AG08396 (cell line): ENCODE results near the gene SPOP.
"Not testable (repeated sequence)": the region's sequence is repeated elsewhere in the genome, so short reads cannot be mapped to it uniquely, and the experiment has no call there.

Experiments used
- DNase-seq: peaks from one replicate; pipeline ENCODE4 v3.0.0; 2012; ENCODE audit warnings: low spot score, mixed read lengths

Gene SPOP

GRCh38 chr17:49572806-49573420, 105.0 kb downstream of the SPOP start:
- DNase-seq: no peak

- no peak for DNase-seq
Measured at GRCh38 chr17:49572226-49572625, 105.7 kb downstream of the SPOP start.

GRCh38 chr17:49571764-49572163, 106.1 kb downstream of the SPOP start:
- DNase-seq: no peak

GRCh38 chr17:49571283-49571682, 106.6 kb downstream of the SPOP start:
- DNase-seq: no peak

- DNase-seq: no peak
Measured at GRCh38 chr17:49570540-49571242, 107.2 kb downstream of the SPOP start.

GRCh38 chr17:49568695-49569047, 109.2 kb downstream of the SPOP start:
- DNase-seq: not testable (repeated sequence)

- peak; percentile 82 for DNase-seq
Measured at GRCh38 chr17:49567871-49568694, 109.8 kb downstream of the SPOP start.

- DNase-seq: no peak
Measured at GRCh38 chr17:49567104-49567521, 110.8 kb downstream of the SPOP start.

GRCh38 chr17:49566668-49567071, 111.2 kb downstream of the SPOP start:
- no peak for DNase-seq

- DNase-seq: no peak
Measured at GRCh38 chr17:49565948-49566491, 111.9 kb downstream of the SPOP start.

- no peak for DNase-seq
Measured at GRCh38 chr17:49564638-49565037, 113.3 kb downstream of the SPOP start.

- DNase-seq: peak; percentile 57
Measured at GRCh38 chr17:49557312-49558024, 120.4 kb downstream of the SPOP start.

- peak; percentile 89 for DNase-seq
Measured at GRCh38 chr17:49556223-49556943, 121.5 kb downstream of the SPOP start.

GRCh38 chr17:49555495-49556222, 122.2 kb downstream of the SPOP start:
- DNase-seq: peak; percentile 7

- peak; percentile 11 for DNase-seq
Measured at GRCh38 chr17:49554694-49555494, 123.0 kb downstream of the SPOP start.

GRCh38 chr17:49553676-49554335, 124.1 kb downstream of the SPOP start:
- DNase-seq: peak; percentile 10

- peak; percentile 20 for DNase-seq
Measured at GRCh38 chr17:49552070-49552751, 125.7 kb downstream of the SPOP start.

GRCh38 chr17:49551221-49552069, 126.5 kb downstream of the SPOP start:
- peak; percentile 5 for DNase-seq
